Activated T-helper 1 cell treated with Interleukin-2 at 50 U/mL for 16 hours (primary cell): ENCODE data around the gene DPEP2.
A peak's percentile ranks its signal among the peaks of the same experiment; 100 is the strongest.
"Not testable (repeated sequence)": the region's sequence is repeated elsewhere in the genome, so short reads cannot be mapped to it uniquely, and the experiment has no call there.

ENCODE experiments used
- DNase-seq: peaks from one replicate; pipeline ENCODE4 v3.0.0-alpha.2; 2020; ENCODE audit warnings: low read depth

The DPEP2 gene

GRCh38 chr16:67975321-67976105 is 23.8 kb downstream of the DPEP2 start:
- DNase-seq = no peak

- not testable (repeated sequence) for DNase-seq
Measured at GRCh38 chr16:67972285-67972684, 27.0 kb downstream of the DPEP2 start.

GRCh38 chr16:67971111-67971510 is 28.2 kb downstream of the DPEP2 start:
- no peak for DNase-seq

GRCh38 chr16:67969254-67970039 is 29.8 kb downstream of the DPEP2 start:
- no peak for DNase-seq

- peak; percentile 80 for DNase-seq
Measured at GRCh38 chr16:67968400-67969253, 30.7 kb downstream of the DPEP2 start, which contains the start of gene SLC12A4. TSS of gene SLC12A4 (minus strand) at chr16:67968637. CDS start at chr16:67968553, 84 bp downstream.

GRCh38 chr16:67967958-67968399 is 31.3 kb downstream of the DPEP2 start:
- no peak for DNase-seq

GRCh38 chr16:67967183-67967957 is 31.9 kb downstream of the DPEP2 start:
- no peak for DNase-seq

GRCh38 chr16:67966549-67967182 is 32.6 kb downstream of the DPEP2 start:
- no peak for DNase-seq

- DNase-seq = no peak
Measured at GRCh38 chr16:67965668-67966548, 33.4 kb downstream of the DPEP2 start.

- no peak for DNase-seq
Measured at GRCh38 chr16:67964477-67965131, 34.7 kb downstream of the DPEP2 start.

GRCh38 chr16:67963662-67964321 is 35.5 kb downstream of the DPEP2 start:
- no peak for DNase-seq

- DNase-seq = no peak
Measured at GRCh38 chr16:67963292-67963661, 36.0 kb downstream of the DPEP2 start.

- no peak for DNase-seq
Measured at GRCh38 chr16:67962135-67962534, 37.1 kb downstream of the DPEP2 start.

GRCh38 chr16:67961551-67961957 is 37.7 kb downstream of the DPEP2 start:
- no peak for DNase-seq

- DNase-seq = no peak
Measured at GRCh38 chr16:67959536-67960329, 39.6 kb downstream of the DPEP2 start.

GRCh38 chr16:67957622-67958021 is 41.7 kb downstream of the DPEP2 start:
- no peak for DNase-seq

- no peak for DNase-seq
Measured at GRCh38 chr16:67954421-67955196, 44.7 kb downstream of the DPEP2 start.
